IMR-90 (cell line): ENCODE measurements around the gene CYP20A1. TPM values are rescaled to one million over a fixed set of nuclear protein-coding genes. Genes with fewer than 3 reads are reported as not detected.

Source experiments
- ATAC-seq: fragments of 200-7000 bp; cut with Tn5 transposase; 2 replicates; pipeline ENCODE4 v1.9.1; 2020; ENCODE audit warnings: low read depth, mild to moderate bottlenecking, moderate library complexity
- BruUV-seq: library from RNA; stranded (reverse); fragments of 400-500 nt; replicated peaks from 2 replicates; lab custom pipeline; 2021; lab: Mats Ljungman, UMichigan
- CTCF ChIA-PET: fragments of 300-600 bp; formaldehyde crosslinking; extraction: SDS; loops from one replicate; lab custom pipeline; 2021; ENCODE audit warnings: antibody characterized with exemption; lab: Yijun Ruan, JAX
- POLR2A ChIA-PET: fragments of 300-600 bp; sonication (Branson Sonifier 250); formaldehyde crosslinking; loops from one replicate; lab custom pipeline; 2022; ENCODE audit warnings: antibody characterized with exemption; ENCODE audit not compliant: unreplicated experiment; lab: Charles Lee
- DNase-seq: peaks from one replicate; pipeline ENCODE4 v3.0.0; 2013
- H2AFZ ChIP-seq: replicated peaks from 2 replicates; pipeline ENCODE3; 2013; ENCODE audit warnings: low read length, mild to moderate bottlenecking; ENCODE audit not compliant: poor library complexity
- H2AK5ac ChIP-seq: 2 replicates; pipeline ENCODE4 v1.6.1; 2013; ENCODE audit warnings: low read depth, low read length, inconsistent platforms
- H2AK9ac ChIP-seq: replicated peaks from 2 replicates; pipeline ENCODE3; 2013; ENCODE audit warnings: mild to moderate bottlenecking, low read depth, low read length, moderate library complexity; ENCODE audit not compliant: poor library complexity
- H2BK120ac ChIP-seq: 2 replicates; pipeline ENCODE4 v1.6.1; 2013; ENCODE audit warnings: low read depth, low read length, inconsistent platforms
- H2BK15ac ChIP-seq: 3 replicates; pipeline ENCODE4 v1.6.1; 2013; ENCODE audit warnings: low read depth, low read length, inconsistent platforms
- H2BK20ac ChIP-seq: 2 replicates; pipeline ENCODE4 v1.6.1; 2013; ENCODE audit warnings: low read depth, mild to moderate bottlenecking, inconsistent platforms, low read length, moderate library complexity
- H2BK5ac ChIP-seq: 2 replicates; pipeline ENCODE4 v1.6.1; 2013; ENCODE audit warnings: mild to moderate bottlenecking, low read depth, low read length, inconsistent platforms; ENCODE audit not compliant: poor library complexity, severe bottlenecking
- H3K14ac ChIP-seq: replicated peaks from 2 replicates; pipeline ENCODE4 v1.6.1; 2013; ENCODE audit warnings: low read depth, low read length, inconsistent platforms
- H3K18ac ChIP-seq: 2 replicates; pipeline ENCODE4 v1.6.1; 2013; ENCODE audit warnings: low read depth, low read length, control low read depth
- H3K23ac ChIP-seq: 2 replicates; pipeline ENCODE4 v1.6.1; 2013; ENCODE audit warnings: low read depth, low read length, inconsistent platforms
- H3K27ac ChIP-seq: 2 replicates; pipeline ENCODE4 v1.5.1; 2013; ENCODE audit warnings: mild to moderate bottlenecking, control low read depth, low read length; ENCODE audit not compliant: insufficient read depth
- H3K27me3 ChIP-seq: 2 replicates; pipeline ENCODE4 v1.6.1; 2013; ENCODE audit warnings: low read length; ENCODE audit not compliant: control insufficient read depth, insufficient read depth
- H3K36me3 ChIP-seq: 2 replicates; pipeline ENCODE4 v1.6.1; 2013; ENCODE audit warnings: low read length, mixed read lengths; ENCODE audit not compliant: control insufficient read depth, insufficient read depth
- H3K4ac ChIP-seq: 2 replicates; pipeline ENCODE4 v1.6.1; 2013; ENCODE audit warnings: low read depth, low read length, inconsistent platforms
- H3K4me1 ChIP-seq: 2 replicates; pipeline ENCODE4 v1.6.1; 2013; ENCODE audit warnings: low read length, mixed read lengths; ENCODE audit not compliant: control insufficient read depth, insufficient read depth
- H3K4me2 ChIP-seq: 2 replicates; pipeline ENCODE4 v1.6.1; 2013; ENCODE audit warnings: low read depth, mild to moderate bottlenecking, control low read depth, low read length, moderate library complexity
- H3K4me3 ChIP-seq: 2 replicates; pipeline ENCODE4 v1.5.1; 2013; ENCODE audit warnings: low read depth, mild to moderate bottlenecking, control low read depth, low read length, moderate library complexity; ENCODE audit not compliant: insufficient read depth
- H3K56ac ChIP-seq: 2 replicates; pipeline ENCODE4 v1.6.1; 2013; ENCODE audit warnings: low read length, inconsistent platforms; ENCODE audit not compliant: insufficient read depth; ENCODE audit errors: extremely low read depth
- H3K79me1 ChIP-seq, 2 experiments: 2 replicates each; pipeline ENCODE4 v1.6.1; 2013; ENCODE audit warnings: low read length in 2 of 2, inconsistent platforms in 1 of 2, low read depth in 1 of 2
- H3K9ac ChIP-seq: 2 replicates; pipeline ENCODE4 v1.6.1; 2013; ENCODE audit warnings: low read depth, low read length, control low read depth
- H3K9me1 ChIP-seq: 2 replicates; pipeline ENCODE4 v1.6.1; 2013; ENCODE audit warnings: low read length, inconsistent platforms; ENCODE audit not compliant: insufficient read depth
- H3K9me3 ChIP-seq: 2 replicates; pipeline ENCODE4 v1.6.1; 2013; ENCODE audit warnings: low read length; ENCODE audit not compliant: control insufficient read depth, insufficient read depth
- H4K20me1 ChIP-seq: 2 replicates; pipeline ENCODE4 v1.6.1; 2013; ENCODE audit warnings: low read length, inconsistent platforms; ENCODE audit not compliant: insufficient read depth
- H4K5ac ChIP-seq: 2 replicates; pipeline ENCODE4 v1.6.1; 2013; ENCODE audit warnings: mild to moderate bottlenecking, low read depth, low read length, control low read depth
- H4K8ac ChIP-seq, 2 experiments: 2 replicates each; pipeline ENCODE4 v1.6.1; 2013; ENCODE audit warnings: low read depth in 2 of 2, low read length in 2 of 2, control low read depth in 1 of 2, inconsistent platforms in 1 of 2
- H4K91ac ChIP-seq: 2 replicates; pipeline ENCODE4 v1.6.1; 2013; ENCODE audit warnings: low read depth, low read length, inconsistent platforms; ENCODE audit not compliant: insufficient read depth
- CEBPB ChIP-seq: IDR thresholded peaks from 2 replicates; pipeline ENCODE4 v1.6.1; 2012; ENCODE audit warnings: low read depth, low read length, improper control_type of control experiment
- CHD1 ChIP-seq: IDR thresholded peaks from 2 replicates; pipeline ENCODE4 v1.6.1; 2012; ENCODE audit warnings: low read depth, low read length, improper control_type of control experiment
- MAFK ChIP-seq: IDR thresholded peaks from 2 replicates; pipeline ENCODE4 v1.6.1; 2012; ENCODE audit warnings: low read depth, low read length, improper control_type of control experiment
- MXI1 ChIP-seq: IDR thresholded peaks from 2 replicates; pipeline ENCODE4 v1.6.1; 2012; ENCODE audit warnings: low read depth, mild to moderate bottlenecking, low read length, moderate library complexity, borderline replicate concordance
- NFE2L2 ChIP-seq: fragments of 150-350 bp; IDR thresholded peaks from 2 replicates; pipeline ENCODE4 v1.6.1; 2016; ENCODE audit warnings: low read depth, mild to moderate bottlenecking, low read length
- POLR2A ChIP-seq: IDR thresholded peaks from 2 replicates; pipeline ENCODE4 v1.6.1; 2012; ENCODE audit warnings: mild to moderate bottlenecking, low read depth, low read length
- RAD21 ChIP-seq: IDR thresholded peaks from 2 replicates; pipeline ENCODE4 v1.6.1; 2012; ENCODE audit warnings: low read length, improper control_type of control experiment
- RCOR1 ChIP-seq: IDR thresholded peaks from 2 replicates; pipeline ENCODE4 v1.6.1; 2012; ENCODE audit warnings: mild to moderate bottlenecking, low read length, improper control_type of control experiment; ENCODE audit not compliant: insufficient replicate concordance
- SMC3 ChIP-seq: fragments of 150-350 bp; IDR thresholded peaks from 2 replicates; pipeline ENCODE4 v1.6.1; 2016; ENCODE audit warnings: low read depth, mild to moderate bottlenecking, antibody characterized with exemption, low read length, moderate library complexity
- WGBS, 2 experiments: methylation state at CpG; one replicate each; pipeline versions ENCODE4 v1.1.5 to v1.1.7; 2013; ENCODE audit warnings: missing lambda C conversion rate in 2 of 2; ENCODE audit not compliant: insufficient read length in 1 of 2; ENCODE audit errors: extremely low coverage in 2 of 2; 5-methylcytosine and 5-hydroxymethylcytosine counted together
- dilution Hi-C: fragments of 300-500 bp; cut with HindIII; formaldehyde crosslinking; loops from one replicate; pipeline ENCODE4 v1.14.3; 2018; ENCODE audit warnings: low sequenced_read_pairs; ENCODE audit not compliant: unreplicated experiment
- in situ Hi-C: fragments of 300-500 bp; cut with MboI; formaldehyde crosslinking; loops from 3 replicates; pipeline ENCODE4 v1.14.3; 2019; ENCODE audit warnings: low sequenced_read_pairs, inconsistent platforms, mixed read lengths
- intact Hi-C: fragments of 100-400 bp; cut with micrococcal nuclease; formaldehyde crosslinking; loops from 2 replicates; pipeline ENCODE4 v1.10.0; 2022
- polyA plus RNA-seq, 3 experiments: library from polyadenylated mRNA; depleted of rRNA; stranded (reverse); fragments of >200 nt; gene quantifications; 2 replicates each; pipeline ENCODE4 v1.2.3, GENCODE V29; 2012; ENCODE audit warnings: low replicate concordance in 1 of 3
- total RNA-seq: library from RNA; depleted of rRNA; stranded (reverse); fragments of >200 nt; gene quantifications from 2 replicates; pipeline ENCODE4 v1.2.3, GENCODE V29; 2012
- TF ChIP-seq, protein P1 (sequence below): conservative IDR thresholded peaks from 2 replicates; pipeline ENCODE4 v1.5.1; 2012; ENCODE audit warnings: mild to moderate bottlenecking, low read depth, low read length, improper control_type of control experiment

Gene CYP20A1
- total and polyA plus RNA-seq, 2 of the 4 experiments (the other 2 are of a cell fraction) = 7.0 to 16.8 TPM

DNA sequence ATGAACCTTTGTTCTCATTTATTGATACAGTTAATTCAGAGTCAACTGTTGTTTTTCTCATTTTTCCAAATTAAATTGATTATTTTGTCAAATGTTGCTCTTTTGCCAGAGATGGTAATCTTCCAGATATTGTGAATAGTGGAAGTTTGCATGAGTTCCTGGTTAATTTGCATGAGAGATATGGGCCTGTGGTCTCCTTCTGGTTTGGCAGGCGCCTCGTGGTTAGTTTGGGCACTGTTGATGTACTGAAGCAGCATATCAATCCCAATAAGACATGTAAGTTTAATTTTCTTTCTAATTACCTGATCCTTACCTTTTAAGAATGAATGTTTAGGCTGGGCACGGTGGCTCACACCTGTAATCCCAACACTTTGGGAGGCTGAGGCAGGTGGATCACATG, 7.8 kb downstream of the CYP20A1 start:
- WGBS, 2 experiments = no CpG with 5 or more reads among the region's 3 CpGs
- CTCF ChIA-PET = no interaction called here

More for the DNA sequence above, 7.8 kb downstream of the CYP20A1 start:
- Histone ChIP-seq H3K36me3 (peaks cover 18% of the 10 kb centered on the region), H2AFZ (no peak overlapping the region), H3K18ac (no peak overlapping the region), H2AK5ac (no peak overlapping the region), H4K91ac (no peak overlapping the region), H2BK15ac (no peak overlapping the region), H2BK20ac (no peak overlapping the region), H3K9me1 (no peaks in the 10 kb centered on the region), H3K9ac (no peak overlapping the region), H3K27ac (no peak overlapping the region), H3K9me3 (no peaks in the 10 kb centered on the region), H4K8ac (no peak overlapping the region), H3K4me1 (no peaks in the 10 kb centered on the region), H2AK9ac (no peak overlapping the region), H3K14ac (no peak overlapping the region), H3K79me1 (peaks cover 6 to 22% of the 10 kb centered on the region in 2 experiments; a peak in 3 of 4 replicates), H2BK120ac (no peak overlapping the region), H4K5ac (no peak overlapping the region), H3K4me2 (no peak overlapping the region), H3K4ac (no peak overlapping the region), H3K23ac (no peak overlapping the region), H3K56ac (no peak overlapping the region), H4K20me1 (no peaks in the 10 kb centered on the region), H3K27me3 (no peaks in the 10 kb centered on the region), H3K4me3 (no peak overlapping the region), H2BK5ac (no peak overlapping the region)
- dilution Hi-C loops = no loop called here
- DNase-seq = no peak
- POLR2A ChIA-PET = no interaction called here
- TF ChIP-seq MAFK = no peak
- no peak for TF ChIP-seq CHD1
- TF ChIP-seq POLR2A = no peak
- no peak for TF ChIP-seq CEBPB
- TF ChIP-seq RCOR1 = no peak
- TF ChIP-seq RAD21 = no peak
- TF ChIP-seq NFE2L2 = no peak
- no peak for TF ChIP-seq SMC3
- TF ChIP-seq, protein P1, sequence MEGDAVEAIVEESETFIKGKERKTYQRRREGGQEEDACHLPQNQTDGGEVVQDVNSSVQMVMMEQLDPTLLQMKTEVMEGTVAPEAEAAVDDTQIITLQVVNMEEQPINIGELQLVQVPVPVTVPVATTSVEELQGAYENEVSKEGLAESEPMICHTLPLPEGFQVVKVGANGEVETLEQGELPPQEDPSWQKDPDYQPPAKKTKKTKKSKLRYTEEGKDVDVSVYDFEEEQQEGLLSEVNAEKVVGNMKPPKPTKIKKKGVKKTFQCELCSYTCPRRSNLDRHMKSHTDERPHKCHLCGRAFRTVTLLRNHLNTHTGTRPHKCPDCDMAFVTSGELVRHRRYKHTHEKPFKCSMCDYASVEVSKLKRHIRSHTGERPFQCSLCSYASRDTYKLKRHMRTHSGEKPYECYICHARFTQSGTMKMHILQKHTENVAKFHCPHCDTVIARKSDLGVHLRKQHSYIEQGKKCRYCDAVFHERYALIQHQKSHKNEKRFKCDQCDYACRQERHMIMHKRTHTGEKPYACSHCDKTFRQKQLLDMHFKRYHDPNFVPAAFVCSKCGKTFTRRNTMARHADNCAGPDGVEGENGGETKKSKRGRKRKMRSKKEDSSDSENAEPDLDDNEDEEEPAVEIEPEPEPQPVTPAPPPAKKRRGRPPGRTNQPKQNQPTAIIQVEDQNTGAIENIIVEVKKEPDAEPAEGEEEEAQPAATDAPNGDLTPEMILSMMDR = no peak
- no peak for TF ChIP-seq MXI1
- no TSS peak for BruUV-seq
- intact Hi-C loops = no loop called here
- in situ Hi-C loops = loop anchor here (25.0 kb wide), 1 partner anchor 566 kb away; no protein-coding TSS in a partner anchor
- ATAC-seq = no peak
